ENCODE data around the gene ITK. TPM values are rescaled to one million over a fixed set of nuclear protein-coding genes. Genes with fewer than 3 reads are reported as not detected.

Gene ITK
- total and polyA plus RNA-seq, 2 of the 8 experiments (the other 6 are each of a cell fraction or from before 2014, with no cell fraction given) = 0.05 TPM; not detected in 1

GRCh38 chr5:157212307-157212706 lies 31.7 kb downstream of the ITK start (continued):
- no peak for TF ChIP-seq TEAD4 (IDR thresholded peaks at IDR 0.05; ENCODE audit: low read depth, low read length)
- TF ChIP-seq POLR2AphosphoS5 (IDR thresholded peaks at IDR 0.05; ENCODE audit: low read depth, low read length) = no peak
- no peak for TF ChIP-seq BRCA1 (IDR thresholded peaks at IDR 0.05; ENCODE audit: low read depth, low read length)

Measured in H1 (cell line).